Measurements from ENCODE around the gene ADCY1.
"Not testable (repeated sequence)": the region's sequence is repeated elsewhere in the genome, so short reads cannot be mapped to it uniquely, and the experiment has no call there.

Gene ADCY1

GRCh38 chr7:45573661-45574415 lies at the start of gene ADCY1:
ADCY1 (plus strand) TSS chr7:45574368; CDS start chr7:45574544, 176 bp downstream.
- DNase-seq, result no peak

- DNase-seq, result no peak
Measured at GRCh38 chr7:45524445-45524844, 49.7 kb upstream of the ADCY1 start.

- DNase-seq, result no peak
Measured at GRCh38 chr7:45525057-45525456, 49.1 kb upstream of the ADCY1 start.

- DNase-seq, result no peak
Measured at GRCh38 chr7:45543473-45543872, 30.7 kb upstream of the ADCY1 start.

- not testable (repeated sequence) for DNase-seq
Measured at GRCh38 chr7:45545105-45545710, 29.0 kb upstream of the ADCY1 start.

GRCh38 chr7:45548917-45549316 lies 25.3 kb upstream of the ADCY1 start:
- DNase-seq, result not testable (repeated sequence)

GRCh38 chr7:45563401-45563800 lies 10.8 kb upstream of the ADCY1 start:
- no peak for DNase-seq

- DNase-seq, result no peak
Measured at GRCh38 chr7:45563941-45564461, 10.2 kb upstream of the ADCY1 start.

GRCh38 chr7:45564485-45564884 lies 9.7 kb upstream of the ADCY1 start:
- no peak for DNase-seq

GRCh38 chr7:45564886-45565455 lies 9.2 kb upstream of the ADCY1 start:
- no peak for DNase-seq

- no peak for DNase-seq
Measured at GRCh38 chr7:45566386-45566785, 7.8 kb upstream of the ADCY1 start.

GRCh38 chr7:45566961-45567360 lies 7.2 kb upstream of the ADCY1 start:
- no peak for DNase-seq

GRCh38 chr7:45567713-45568112 lies 6.5 kb upstream of the ADCY1 start:
- DNase-seq, result no peak

- DNase-seq, result no peak
Measured at GRCh38 chr7:45568536-45569289, 5.5 kb upstream of the ADCY1 start.

GRCh38 chr7:45569290-45569685 lies 4.9 kb upstream of the ADCY1 start:
- DNase-seq, result no peak

- no peak for DNase-seq
Measured at GRCh38 chr7:45570797-45571196, 3.4 kb upstream of the ADCY1 start.

GRCh38 chr7:45573204-45573603 lies 964 bp upstream of the ADCY1 start:
- DNase-seq, result no peak

GRCh38 chr7:45574416-45574668 lies 174 bp downstream of the ADCY1 start:
- no peak for DNase-seq

GRCh38 chr7:45574669-45575500 lies 717 bp downstream of the ADCY1 start:
- DNase-seq, result peak; percentile 11

GRCh38 chr7:45575501-45576248 lies 1.5 kb downstream of the ADCY1 start:
- no peak for DNase-seq

- DNase-seq, result no peak
Measured at GRCh38 chr7:45576249-45576929, 2.2 kb downstream of the ADCY1 start.

Measured in kidney glomerular epithelial cell (primary cell).